Tibial nerve (tissue), 4 donors: Measurements from ENCODE around the gene DDAH2. TPM values are rescaled to one million over a fixed set of nuclear protein-coding genes. Genes with fewer than 3 reads are reported as not detected.
"Not testable (repeated sequence)": the region's sequence is repeated elsewhere in the genome, so short reads cannot be mapped to it uniquely, and the experiment has no call there.

Experiments used
- DNase-seq, 2 donors: peaks; one replicate each; pipeline ENCODE4 v3.0.0-alpha.2; 2019; ENCODE audit warnings: low spot score in 2 of 2
- H3K27ac ChIP-seq, 4 donors: fragments of 200-600 bp; sonication (generic) in 3 of 4; one replicate each; pipeline ENCODE4 v1.5.1; 2017 to 2019; ENCODE audit warnings: mild to moderate bottlenecking in 1 of 4
- H3K27me3 ChIP-seq, 2 donors: fragments of 200-600 bp; sonication (generic) in 1 of 2; one replicate each; pipeline versions ENCODE4 v1.5.1 to v1.6.0; 2017 to 2019
- H3K36me3 ChIP-seq, 3 donors: fragments of 200-600 bp; sonication (generic); one replicate each; pipeline ENCODE4 v1.5.1; 2018 to 2019
- H3K4me1 ChIP-seq, 4 donors: fragments of 200-600 bp; sonication (generic) in 3 of 4; one replicate each; pipeline ENCODE4 v1.5.1; 2017 to 2019
- H3K4me3 ChIP-seq, 4 donors: fragments of 200-600 bp; sonication (generic) in 3 of 4; one replicate each; pipeline ENCODE4 v1.5.1; 2017 to 2019; ENCODE audit warnings: mild to moderate bottlenecking in 1 of 4, moderate library complexity in 1 of 4
- H3K9me3 ChIP-seq, 4 donors: fragments of 200-600 bp; sonication (generic) in 3 of 4; one replicate each; pipeline ENCODE4 v1.5.1; 2017 to 2019
- EP300 ChIP-seq, 2 donors: sonication (generic); formaldehyde crosslinking; IDR thresholded peaks; one replicate each; pipeline ENCODE4 v1.6.1; 2017; ENCODE audit warnings: antibody characterized with exemption in 2 of 2, mild to moderate bottlenecking in 1 of 2
- POLR2A ChIP-seq, 2 donors: fragments of 450-650 bp; IDR thresholded peaks; one replicate each; pipeline ENCODE4 v1.6.1; 2017; ENCODE audit warnings: antibody characterized with exemption in 2 of 2, mild to moderate bottlenecking in 2 of 2, moderate library complexity in 2 of 2
- WGBS, 2 donors: methylation state at CpG; one replicate each; pipeline ENCODE4 v1.1.5; 2018; 5-methylcytosine and 5-hydroxymethylcytosine counted together
- total RNA-seq, 4 donors: library from RNA; depleted of rRNA; stranded (reverse); fragments of >200 nt; gene quantifications; one replicate each; pipeline ENCODE4 v1.1.0, GENCODE V29; 2016
- TF ChIP-seq, protein P1 (sequence below), 5 experiments: fragments of 200-600 bp in 3 of 5; fragments of 450-650 bp in 2 of 5; sonication (generic) in 3 of 5; IDR thresholded peaks; one replicate each; pipeline ENCODE4 v1.5.1; 2016 to 2019; ENCODE audit warnings: antibody characterized with exemption in 5 of 5, mild to moderate bottlenecking in 3 of 5, moderate library complexity in 2 of 5

Gene DDAH2
- total RNA-seq, 4 donors from 2014 or later = 134 to 193 (median 166) TPM

DNA sequence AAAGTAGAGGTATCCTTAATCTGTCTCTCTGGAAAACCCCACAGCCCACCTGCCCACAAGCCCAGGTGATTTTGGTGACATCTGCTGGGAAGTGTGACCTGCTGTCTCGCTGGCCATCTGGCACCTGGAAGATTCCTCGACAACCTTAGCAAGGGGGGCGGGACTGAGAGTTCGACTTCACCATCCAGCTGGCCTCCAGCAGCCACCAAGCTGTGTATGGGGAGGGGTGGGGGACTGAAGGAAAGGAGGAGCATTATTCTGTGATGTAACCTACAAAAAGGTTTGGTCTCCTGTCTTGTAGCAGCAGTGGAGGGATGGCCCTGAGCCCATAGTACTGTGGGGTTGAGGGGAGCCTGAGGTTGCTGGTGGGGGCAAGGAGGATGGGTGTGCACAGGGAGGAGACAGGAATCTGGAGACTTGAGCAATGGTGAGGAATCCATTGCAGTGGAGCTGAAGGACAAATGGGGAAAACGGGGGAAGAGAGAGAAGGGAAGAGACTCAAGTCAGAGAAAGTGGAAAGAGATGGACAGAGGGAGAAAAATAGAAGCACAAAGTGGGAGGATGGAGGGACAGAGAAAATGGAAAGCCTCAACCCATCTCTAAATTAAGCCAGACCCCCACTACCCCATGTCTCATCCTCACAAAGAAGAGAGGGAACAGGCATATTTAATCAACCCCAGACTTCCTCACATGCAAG is 18.4 kb downstream of the DDAH2 start:
- no peak for DNase-seq
- 69 to 72% methylated on average over 5 of the region's 5 CpGs for WGBS, 2 donors
- no peak overlapping the region for H3K4me3 ChIP-seq
- H3K27ac ChIP-seq = no peak overlapping the region
- TF ChIP-seq POLR2A (IDR thresholded peaks at IDR 0.05) = no peak
- TF ChIP-seq, protein P1, sequence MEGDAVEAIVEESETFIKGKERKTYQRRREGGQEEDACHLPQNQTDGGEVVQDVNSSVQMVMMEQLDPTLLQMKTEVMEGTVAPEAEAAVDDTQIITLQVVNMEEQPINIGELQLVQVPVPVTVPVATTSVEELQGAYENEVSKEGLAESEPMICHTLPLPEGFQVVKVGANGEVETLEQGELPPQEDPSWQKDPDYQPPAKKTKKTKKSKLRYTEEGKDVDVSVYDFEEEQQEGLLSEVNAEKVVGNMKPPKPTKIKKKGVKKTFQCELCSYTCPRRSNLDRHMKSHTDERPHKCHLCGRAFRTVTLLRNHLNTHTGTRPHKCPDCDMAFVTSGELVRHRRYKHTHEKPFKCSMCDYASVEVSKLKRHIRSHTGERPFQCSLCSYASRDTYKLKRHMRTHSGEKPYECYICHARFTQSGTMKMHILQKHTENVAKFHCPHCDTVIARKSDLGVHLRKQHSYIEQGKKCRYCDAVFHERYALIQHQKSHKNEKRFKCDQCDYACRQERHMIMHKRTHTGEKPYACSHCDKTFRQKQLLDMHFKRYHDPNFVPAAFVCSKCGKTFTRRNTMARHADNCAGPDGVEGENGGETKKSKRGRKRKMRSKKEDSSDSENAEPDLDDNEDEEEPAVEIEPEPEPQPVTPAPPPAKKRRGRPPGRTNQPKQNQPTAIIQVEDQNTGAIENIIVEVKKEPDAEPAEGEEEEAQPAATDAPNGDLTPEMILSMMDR (IDR thresholded peaks at IDR 0.05) = no peak
- TF ChIP-seq EP300 (IDR thresholded peaks at IDR 0.05) = no peak
- no peaks in the 10 kb centered on the region for H3K27me3 ChIP-seq
- H3K36me3 ChIP-seq = no peaks in the 10 kb centered on the region
- no peaks in the 10 kb centered on the region for H3K9me3 ChIP-seq
- peaks cover 0 to 7% (median 0%) of the 10 kb centered on the region in 4 donors for H3K4me1 ChIP-seq

DNA sequence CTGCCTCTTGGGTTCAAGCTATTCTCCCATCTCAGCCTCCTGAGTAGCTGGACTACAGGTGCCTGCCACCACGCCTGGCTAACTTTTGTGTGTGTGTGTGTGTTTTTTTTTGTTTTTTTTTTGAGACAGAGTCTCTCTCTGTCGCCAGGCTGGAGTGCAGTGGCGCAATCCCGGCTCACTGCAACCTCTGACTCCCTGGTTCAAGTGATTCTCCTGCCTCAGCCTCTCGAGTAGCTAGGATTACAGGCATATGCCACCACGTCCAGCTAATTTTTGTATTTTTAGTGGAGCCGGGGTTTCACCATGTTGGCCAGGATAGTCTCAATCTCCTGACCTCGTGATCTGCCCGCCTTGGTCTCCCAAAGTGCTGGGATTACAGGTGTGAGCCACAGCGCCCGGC is 19.9 kb downstream of the DDAH2 start:
- DNase-seq, H3K4me3 ChIP-seq, H3K27ac ChIP-seq, H3K9me3 ChIP-seq, H3K4me1 ChIP-seq, H3K36me3 ChIP-seq, H3K27me3 ChIP-seq: not testable (repeated sequence)
- WGBS, 2 donors = 87 to 88% methylated on average over 11 of the region's 11 CpGs

DNA sequence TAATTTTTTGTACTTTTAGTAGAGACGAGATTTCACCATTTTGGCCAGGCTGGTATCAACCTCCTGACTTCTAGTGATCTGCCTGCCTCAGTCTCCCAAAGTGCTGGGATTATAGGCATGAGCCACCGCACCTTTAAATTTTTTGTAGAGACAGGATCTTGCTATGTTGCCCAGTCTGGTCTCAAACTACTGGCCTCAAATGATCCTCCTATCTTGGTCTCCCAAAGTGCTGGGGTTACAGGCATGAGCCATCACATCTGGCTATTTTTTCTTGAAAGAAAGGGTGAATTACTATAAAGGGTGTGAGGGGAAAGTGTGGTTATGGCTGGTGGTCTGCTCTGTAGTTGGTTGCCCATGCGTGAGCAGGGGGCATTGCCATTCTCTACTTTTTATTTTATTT is 20.9 kb downstream of the DDAH2 start:
- no peak for DNase-seq
- WGBS, 2 donors = 92 to 93% methylated on average over 3 of the region's 3 CpGs
- no peaks in the 10 kb centered on the region for H3K9me3 ChIP-seq
- no peaks in the 10 kb centered on the region for H3K36me3 ChIP-seq
- H3K4me1 ChIP-seq = peaks cover 0 to 9% (median 3%) of the 10 kb centered on the region in 4 donors
- no peaks in the 10 kb centered on the region for H3K27me3 ChIP-seq
- H3K4me3 ChIP-seq = no peak overlapping the region
- TF ChIP-seq EP300 (IDR thresholded peaks at IDR 0.05) = no peak
- TF ChIP-seq, protein P1 (IDR thresholded peaks at IDR 0.05) = no peak
- TF ChIP-seq POLR2A (IDR thresholded peaks at IDR 0.05) = no peak
- H3K27ac ChIP-seq = no peak overlapping the region

DNA sequence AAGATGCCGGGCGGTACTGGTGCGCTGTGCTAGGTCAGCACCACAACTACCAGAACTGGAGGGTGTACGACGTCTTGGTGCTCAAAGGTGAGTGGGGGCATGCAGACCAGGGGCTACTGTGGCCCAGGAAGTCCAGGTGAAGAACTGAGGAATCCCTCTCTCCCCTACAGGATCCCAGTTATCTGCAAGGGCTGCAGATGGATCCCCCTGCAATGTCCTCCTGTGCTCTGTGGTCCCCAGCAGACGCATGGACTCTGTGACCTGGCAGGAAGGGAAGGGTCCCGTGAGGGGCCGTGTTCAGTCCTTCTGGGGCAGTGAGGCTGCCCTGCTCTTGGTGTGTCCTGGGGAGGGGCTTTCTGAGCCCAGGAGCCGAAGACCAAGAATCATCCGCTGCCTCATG is 21.4 kb downstream of the DDAH2 start:
- 84 to 87% methylated on average over 8 to 10 of the region's 10 CpGs for WGBS, 2 donors
- H3K9me3 ChIP-seq = no peaks in the 10 kb centered on the region
- TF ChIP-seq EP300 (IDR thresholded peaks at IDR 0.05) = no peak
- TF ChIP-seq POLR2A (IDR thresholded peaks at IDR 0.05) = no peak
- TF ChIP-seq, protein P1 (IDR thresholded peaks at IDR 0.05) = no peak

DNA sequence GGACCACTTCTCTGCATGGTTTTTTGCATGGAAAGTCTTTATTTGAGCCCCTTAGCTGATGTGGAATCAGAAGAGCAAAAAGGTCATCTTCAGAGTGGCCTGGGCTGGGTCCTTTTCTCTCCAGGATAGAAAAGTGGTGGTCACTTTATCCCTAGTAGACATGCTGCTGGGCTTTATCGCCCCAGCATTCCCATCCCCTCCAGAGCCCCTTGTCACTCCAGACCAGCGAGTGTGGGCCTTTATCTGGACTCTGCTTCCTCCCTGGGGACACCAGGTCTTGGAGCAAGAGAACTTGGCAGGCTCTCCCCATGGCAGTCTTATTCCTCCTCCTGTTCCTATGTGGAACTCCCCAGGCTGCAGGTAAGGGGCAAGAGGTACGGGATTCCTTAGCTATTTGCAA is 22.5 kb downstream of the DDAH2 start, which contains the start of gene LY6G6F:
Gene LY6G6F, plus strand, starts transcription at position 268 of the 400 bp plus-strand sequence. Its CDS starts 41 bp downstream, at position 309.
- WGBS, 2 donors = 62 to 68% methylated on average over 3 of the region's 3 CpGs
- Histone ChIP-seq H3K4me1 (peaks cover 0 to 17% (median 10%) of the 10 kb centered on the region in 4 donors), H3K9me3 (no peaks in the 10 kb centered on the region), H3K36me3 (no peaks in the 10 kb centered on the region), H3K27me3 (no peaks in the 10 kb centered on the region), H3K27ac (no peak within 1 kb of the TSS), H3K4me3 (no peak within 1 kb of the TSS)
- TF ChIP-seq, protein P1 (IDR thresholded peaks at IDR 0.05) = no peak
- TF ChIP-seq POLR2A (IDR thresholded peaks at IDR 0.05) = no peak
- TF ChIP-seq EP300 (IDR thresholded peaks at IDR 0.05) = no peak
- DNase-seq = no peak

More for the DNA sequence above, 21.4 kb downstream of the DDAH2 start:
- Histone ChIP-seq H3K27ac (no peak overlapping the region), H3K36me3 (no peaks in the 10 kb centered on the region), H3K4me1 (peaks cover 0 to 9% (median 3%) of the 10 kb centered on the region in 4 donors), H3K27me3 (no peaks in the 10 kb centered on the region), H3K4me3 (no peak overlapping the region)
- no peak for DNase-seq
